Mesothelial cell of epicardium (in vitro differentiated cells): Measurements from ENCODE around the gene PRMT7. TPM values are rescaled to one million over a fixed set of nuclear protein-coding genes. Genes with fewer than 3 reads are reported as not detected.

Experiments used
- DNase-seq, 2 experiments: peaks; one replicate each; pipeline ENCODE4 v3.0.0; 2021; ENCODE audit warnings: low spot score in 2 of 2; ENCODE audit not compliant: unreplicated experiment in 2 of 2
- H3K27ac Mint-ChIP-seq: 2 replicates; pipeline ENCODE4 v1.8.0; 2021; ENCODE audit warnings: mixed read lengths
- H3K27me3 Mint-ChIP-seq: 2 replicates; pipeline ENCODE4 v1.8.0; 2021; ENCODE audit warnings: low read depth, mixed read lengths
- H3K36me3 Mint-ChIP-seq: 2 replicates; pipeline ENCODE4 v1.8.0; 2021; ENCODE audit warnings: mixed read lengths
- H3K4me1 Mint-ChIP-seq: 2 replicates; pipeline ENCODE4 v1.8.0; 2021; ENCODE audit warnings: mixed read lengths
- H3K4me3 Mint-ChIP-seq: 2 replicates; pipeline ENCODE4 v1.8.0; 2021; ENCODE audit warnings: mild to moderate bottlenecking, moderate library complexity, mixed read lengths
- H3K9me3 Mint-ChIP-seq: 2 replicates; pipeline ENCODE4 v1.8.0; 2021; ENCODE audit warnings: mixed read lengths
- total RNA-seq: library from RNA; stranded (reverse); gene quantifications from 3 replicates; pipeline ENCODE4 v1.2.1, GENCODE V29; 2021
- TF ChIP-seq, protein P1 (sequence below): fragments of 200-600 bp; sonication (generic); IDR thresholded peaks from one replicate; pipeline ENCODE4 v1.5.0; 2021; ENCODE audit warnings: antibody characterized with exemption; ENCODE audit not compliant: unreplicated experiment

The PRMT7 gene
- total RNA-seq, 1 donor from 2014 or later, result 77.9 TPM

DNA sequence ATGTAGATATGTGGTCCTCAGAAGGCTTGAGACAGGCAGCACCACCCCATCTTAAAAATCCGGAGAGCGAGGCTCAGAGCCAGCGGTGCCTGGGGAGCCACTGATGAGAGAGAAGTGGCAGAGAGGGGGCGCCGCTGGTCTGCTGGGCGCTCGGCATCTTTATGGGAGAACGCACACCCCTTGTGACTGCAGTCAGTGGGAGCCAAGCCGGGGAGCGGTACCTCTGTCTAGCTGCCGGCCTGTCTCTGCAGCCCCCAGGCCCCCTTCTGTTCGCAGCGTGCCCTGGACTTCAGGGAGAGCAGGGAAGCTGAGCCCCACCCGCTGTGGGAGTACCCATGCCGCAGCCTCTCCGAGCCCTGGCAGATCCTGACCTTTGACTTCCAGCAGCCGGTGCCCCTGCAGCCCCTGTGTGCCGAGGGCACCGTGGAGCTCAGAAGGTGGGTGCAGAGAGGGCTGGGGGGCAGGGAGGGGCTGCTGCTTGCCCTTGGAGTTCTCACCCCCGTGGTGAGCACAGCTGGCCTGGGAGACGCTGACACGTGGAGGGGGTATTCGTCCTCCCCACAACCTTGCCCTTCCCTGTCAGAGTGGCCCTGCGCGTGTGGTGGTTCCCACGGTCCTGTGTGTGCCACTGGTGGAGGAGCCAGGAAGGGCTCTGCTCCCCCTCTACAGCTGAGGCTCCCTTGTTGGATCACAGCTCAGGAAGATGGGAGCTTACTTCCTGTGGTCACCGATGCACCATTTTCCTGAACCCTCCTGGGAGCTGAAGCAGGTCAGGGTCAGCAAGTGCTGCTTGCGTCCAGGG, 44.8 kb downstream of the PRMT7 start:
- H3K27ac Mint-ChIP-seq, result no peak overlapping the region
- H3K27me3 Mint-ChIP-seq, result no peaks in the 10 kb centered on the region
- H3K36me3 Mint-ChIP-seq, result peaks cover 22% of the 10 kb centered on the region
- H3K4me1 Mint-ChIP-seq, result peaks cover 4% of the 10 kb centered on the region
- TF ChIP-seq, protein P1, sequence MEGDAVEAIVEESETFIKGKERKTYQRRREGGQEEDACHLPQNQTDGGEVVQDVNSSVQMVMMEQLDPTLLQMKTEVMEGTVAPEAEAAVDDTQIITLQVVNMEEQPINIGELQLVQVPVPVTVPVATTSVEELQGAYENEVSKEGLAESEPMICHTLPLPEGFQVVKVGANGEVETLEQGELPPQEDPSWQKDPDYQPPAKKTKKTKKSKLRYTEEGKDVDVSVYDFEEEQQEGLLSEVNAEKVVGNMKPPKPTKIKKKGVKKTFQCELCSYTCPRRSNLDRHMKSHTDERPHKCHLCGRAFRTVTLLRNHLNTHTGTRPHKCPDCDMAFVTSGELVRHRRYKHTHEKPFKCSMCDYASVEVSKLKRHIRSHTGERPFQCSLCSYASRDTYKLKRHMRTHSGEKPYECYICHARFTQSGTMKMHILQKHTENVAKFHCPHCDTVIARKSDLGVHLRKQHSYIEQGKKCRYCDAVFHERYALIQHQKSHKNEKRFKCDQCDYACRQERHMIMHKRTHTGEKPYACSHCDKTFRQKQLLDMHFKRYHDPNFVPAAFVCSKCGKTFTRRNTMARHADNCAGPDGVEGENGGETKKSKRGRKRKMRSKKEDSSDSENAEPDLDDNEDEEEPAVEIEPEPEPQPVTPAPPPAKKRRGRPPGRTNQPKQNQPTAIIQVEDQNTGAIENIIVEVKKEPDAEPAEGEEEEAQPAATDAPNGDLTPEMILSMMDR, result no peak
- no peak for DNase-seq
- H3K4me3 Mint-ChIP-seq, result no peak overlapping the region
- H3K9me3 Mint-ChIP-seq, result no peaks in the 10 kb centered on the region

DNA sequence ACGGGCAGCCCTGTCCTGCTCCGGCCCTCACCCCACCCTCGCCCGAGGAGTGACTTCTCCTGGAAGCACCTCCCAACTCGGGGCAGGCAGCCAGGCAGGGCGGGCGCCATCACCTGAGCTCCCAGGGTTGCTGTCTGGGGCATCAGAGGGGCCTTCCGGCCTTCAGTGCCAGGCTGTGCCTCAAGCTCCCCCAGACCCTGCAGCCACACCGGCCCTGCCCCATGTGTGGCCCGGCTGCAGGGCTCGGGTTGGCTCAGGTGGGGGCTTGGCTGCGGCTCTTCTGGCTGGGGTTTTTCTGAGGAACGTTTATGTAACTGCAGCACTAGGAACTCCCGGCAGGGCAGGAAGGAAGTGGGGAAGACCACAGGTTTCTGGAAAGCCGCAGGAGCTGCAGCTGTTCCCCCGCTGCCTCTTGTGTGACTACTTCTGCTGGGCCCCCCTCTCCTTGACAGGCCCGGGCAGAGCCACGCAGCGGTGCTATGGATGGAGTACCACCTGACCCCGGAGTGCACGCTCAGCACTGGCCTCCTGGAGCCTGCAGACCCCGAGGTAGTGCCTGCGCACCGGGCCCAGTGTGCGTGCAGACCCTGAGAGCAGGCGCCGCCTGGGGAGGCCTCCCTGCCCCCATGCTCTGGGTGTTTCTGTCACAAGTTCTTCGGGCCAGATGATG, 45.6 kb downstream of the PRMT7 start:
- Mint-ChIP-seq H3K36me3 (peaks cover 19% of the 10 kb centered on the region), H3K4me1 (peaks cover 5% of the 10 kb centered on the region), H3K27me3 (no peaks in the 10 kb centered on the region), H3K27ac (no peak overlapping the region), H3K9me3 (no peaks in the 10 kb centered on the region), H3K4me3 (no peak overlapping the region)
- no peak for DNase-seq
- TF ChIP-seq, protein P1, result no peak

DNA sequence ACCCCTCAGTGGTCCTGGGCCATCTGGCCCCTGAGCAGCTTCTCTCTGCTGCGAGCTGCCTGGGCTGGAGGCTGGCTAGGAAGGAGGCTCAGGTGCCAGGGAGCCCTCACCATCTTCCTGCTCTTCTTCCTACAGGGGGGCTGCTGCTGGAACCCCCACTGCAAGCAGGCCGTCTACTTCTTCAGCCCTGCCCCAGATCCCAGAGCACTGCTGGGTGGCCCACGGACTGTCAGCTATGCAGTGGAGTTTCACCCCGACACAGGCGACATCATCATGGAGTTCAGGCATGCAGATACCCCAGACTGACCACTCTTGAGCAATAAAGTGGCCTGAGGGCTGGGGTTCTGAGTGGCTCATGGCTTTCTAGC, 46.1 kb downstream of the PRMT7 start:
- Mint-ChIP-seq H3K27me3 (no peaks in the 10 kb centered on the region), H3K36me3 (peaks cover 17% of the 10 kb centered on the region), H3K4me3 (no peak overlapping the region), H3K27ac (no peak overlapping the region), H3K4me1 (peaks cover 5% of the 10 kb centered on the region), H3K9me3 (no peaks in the 10 kb centered on the region)
- TF ChIP-seq, protein P1, result no peak
- DNase-seq, result no peak

DNA sequence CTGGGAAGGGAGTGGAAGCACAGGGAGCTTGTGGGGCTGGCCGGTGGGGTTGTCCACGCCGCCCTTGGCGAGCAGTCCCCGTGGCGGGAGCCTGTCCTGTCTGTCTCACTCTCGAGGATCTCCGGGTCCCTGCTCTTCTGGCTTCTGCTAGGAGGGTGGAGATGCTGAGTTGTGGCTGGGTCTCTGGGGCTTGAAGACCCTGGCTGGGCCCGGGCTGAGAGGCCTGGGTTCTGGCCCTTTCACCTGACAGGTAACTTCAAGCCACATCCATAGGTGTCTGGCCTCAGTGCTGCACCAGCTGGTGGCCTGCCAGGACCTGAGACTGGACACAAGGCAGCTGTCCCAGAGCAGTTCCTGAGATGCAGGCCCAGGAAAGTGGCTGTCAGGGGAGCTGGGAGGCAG, 46.7 kb downstream of the PRMT7 start:
- Mint-ChIP-seq H3K27me3 (no peaks in the 10 kb centered on the region), H3K36me3 (peaks cover 17% of the 10 kb centered on the region), H3K27ac (no peak overlapping the region), H3K9me3 (no peaks in the 10 kb centered on the region), H3K4me1 (peaks cover 5% of the 10 kb centered on the region), H3K4me3 (no peak overlapping the region)
- TF ChIP-seq, protein P1, result no peak
- DNase-seq, result no peak

DNA sequence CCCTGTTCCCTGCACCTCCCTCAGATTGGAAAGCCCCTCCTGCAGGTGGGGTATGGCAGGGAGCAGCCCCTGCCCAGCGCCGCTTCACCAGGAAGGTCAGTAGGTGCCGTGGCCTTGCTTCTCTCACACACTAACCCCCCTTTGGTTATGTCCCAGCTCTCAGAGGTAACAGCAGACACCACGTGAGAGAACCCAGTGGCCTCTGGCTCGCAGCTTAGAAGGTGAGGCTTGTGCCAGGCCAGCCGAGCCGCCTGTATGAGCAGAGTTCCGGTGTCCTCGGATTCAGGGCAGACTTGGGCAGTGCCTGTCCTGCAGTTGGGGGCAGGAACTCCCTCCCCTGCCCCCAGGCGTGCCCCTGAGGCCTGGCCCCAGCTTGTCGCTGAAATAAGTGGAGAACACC, 47.1 kb downstream of the PRMT7 start:
- H3K27ac Mint-ChIP-seq, result no peak overlapping the region
- H3K27me3 Mint-ChIP-seq, result no peaks in the 10 kb centered on the region
- peaks cover 5% of the 10 kb centered on the region for H3K4me1 Mint-ChIP-seq
- no peak for DNase-seq
- H3K36me3 Mint-ChIP-seq, result peaks cover 16% of the 10 kb centered on the region
- H3K4me3 Mint-ChIP-seq, result no peak overlapping the region
- TF ChIP-seq, protein P1, result no peak
- no peaks in the 10 kb centered on the region for H3K9me3 Mint-ChIP-seq
